GM18517 (cell line): ENCODE measurements around the gene SLC22A14.
"Not testable (repeated sequence)": the region's sequence is repeated elsewhere in the genome, so short reads cannot be mapped to it uniquely, and the experiment has no call there.

Experiments used
- ATAC-seq: cut with Tn5 transposase; IDR thresholded peaks from one replicate; pipeline ENCODE4 v1.9.1; 2021; ENCODE audit warnings: mild to moderate bottlenecking, moderate library complexity; ENCODE audit not compliant: unreplicated experiment

The SLC22A14 gene

GRCh38 chr3:38281895-38282686 lies at the start of gene SLC22A14:
TSS of gene SLC22A14 (plus strand) at chr3:38282294. CDS start at chr3:38306027, 23,733 bp downstream.
- no peak for ATAC-seq

DNA sequence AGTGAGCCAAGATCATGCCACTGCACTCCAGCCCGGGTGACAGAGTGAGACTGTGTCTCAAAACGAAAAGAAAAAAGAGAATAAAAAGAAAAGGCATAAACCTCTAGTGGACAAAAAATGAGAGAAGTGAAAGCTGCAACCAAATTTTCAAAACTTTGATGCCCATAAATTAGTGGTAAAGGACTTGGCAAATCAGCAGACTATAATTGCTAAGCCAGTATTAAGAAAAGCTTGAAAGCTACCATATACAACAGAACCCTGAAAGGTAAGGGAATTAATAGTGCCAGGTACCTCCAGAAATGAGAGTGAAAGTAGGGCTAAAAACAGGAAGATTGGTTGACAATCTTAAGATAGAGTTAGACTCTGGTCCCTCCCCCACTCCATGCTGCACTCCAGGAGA lies 49.4 kb upstream of the SLC22A14 start:
- no peak for ATAC-seq

- no peak for ATAC-seq
These were observed 46.6 kb upstream of the SLC22A14 start for GRCh38 chr3:38235466-38235865.

DNA sequence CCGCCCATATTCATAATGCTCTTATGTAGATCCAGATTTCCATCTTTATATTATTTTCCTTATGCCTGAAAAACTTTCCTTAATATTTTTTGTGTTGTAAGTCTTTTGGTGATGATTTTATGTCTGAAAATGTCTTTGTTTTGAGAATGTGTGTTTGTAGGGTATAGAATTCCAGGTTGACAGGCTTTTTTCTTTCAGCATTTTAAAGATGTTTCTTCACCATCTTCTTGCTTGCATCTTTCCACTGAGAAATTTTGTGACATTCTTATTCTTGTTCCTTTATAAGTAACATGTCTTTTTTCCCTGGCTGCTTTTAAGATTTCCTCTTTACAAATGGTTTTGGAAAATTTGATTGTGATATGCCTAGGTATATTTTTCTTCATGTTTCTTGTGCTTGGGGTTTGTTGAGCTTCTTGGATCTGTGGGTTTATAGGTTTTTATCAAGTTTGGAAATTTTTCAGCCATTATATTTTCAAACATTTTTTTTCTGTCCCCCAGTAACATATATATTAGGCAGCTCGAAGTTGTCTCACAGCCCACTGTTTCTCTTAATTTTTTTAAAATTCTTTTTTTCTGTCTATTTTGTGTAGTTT lies 43.6 kb upstream of the SLC22A14 start:
- ATAC-seq: no peak

DNA sequence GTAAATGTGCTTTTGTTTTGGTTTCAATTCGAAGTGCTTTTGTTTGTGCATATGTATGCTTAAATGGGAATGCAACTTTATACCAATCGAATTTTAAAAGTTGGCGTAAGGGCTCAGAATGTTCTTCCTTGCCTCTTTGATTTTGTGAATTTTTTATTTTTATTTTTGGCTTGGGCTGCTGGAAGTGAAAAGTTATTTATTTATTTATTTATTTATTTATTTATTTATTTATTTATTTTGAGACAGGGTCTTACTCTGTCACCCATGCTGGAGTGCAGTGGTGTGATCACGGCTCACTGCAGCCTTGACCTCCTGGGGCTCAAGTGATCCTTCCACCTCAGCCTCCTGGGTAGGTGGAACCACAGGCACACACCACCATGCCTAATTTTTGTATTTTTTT lies 39.3 kb upstream of the SLC22A14 start:
- not testable (repeated sequence) for ATAC-seq

GRCh38 chr3:38245930-38246329 lies 36.2 kb upstream of the SLC22A14 start:
- no peak for ATAC-seq

DNA sequence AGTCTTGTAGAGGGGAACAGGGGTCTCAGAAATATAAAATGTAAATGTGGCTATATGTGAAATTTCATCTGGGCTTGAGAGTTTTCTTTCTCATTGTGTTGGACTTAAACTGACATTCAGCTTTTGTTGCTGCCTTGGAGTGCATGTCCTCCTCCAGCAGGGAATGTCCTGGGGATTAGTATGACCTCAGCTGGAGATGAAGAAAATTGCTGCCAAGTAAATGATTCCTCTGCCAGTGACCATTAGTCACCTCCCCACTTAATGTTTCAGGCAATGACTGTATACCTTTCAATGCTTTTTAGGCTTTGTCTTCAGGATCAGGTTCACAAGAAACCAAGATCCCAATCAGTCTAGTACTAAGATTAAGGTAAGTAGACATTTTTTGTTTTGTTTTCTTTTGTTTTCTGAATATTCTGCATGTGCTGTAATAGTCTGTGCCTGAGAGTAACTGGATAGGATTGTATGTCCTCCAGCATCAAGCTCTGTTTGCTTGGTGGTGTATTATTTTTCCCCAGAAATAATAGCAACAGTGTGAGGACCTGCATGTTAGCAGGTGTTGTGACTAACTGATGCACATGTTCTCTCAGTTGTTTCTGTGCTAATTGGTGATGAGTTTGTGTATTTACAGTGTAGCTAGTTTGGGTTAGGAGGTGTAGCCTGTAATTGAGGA lies 34.6 kb upstream of the SLC22A14 start:
- ATAC-seq: no peak

- ATAC-seq: no peak
These were observed 31.9 kb upstream of the SLC22A14 start for GRCh38 chr3:38250198-38250597.

- no peak for ATAC-seq
These were observed 30.9 kb upstream of the SLC22A14 start for GRCh38 chr3:38251197-38251596.

DNA sequence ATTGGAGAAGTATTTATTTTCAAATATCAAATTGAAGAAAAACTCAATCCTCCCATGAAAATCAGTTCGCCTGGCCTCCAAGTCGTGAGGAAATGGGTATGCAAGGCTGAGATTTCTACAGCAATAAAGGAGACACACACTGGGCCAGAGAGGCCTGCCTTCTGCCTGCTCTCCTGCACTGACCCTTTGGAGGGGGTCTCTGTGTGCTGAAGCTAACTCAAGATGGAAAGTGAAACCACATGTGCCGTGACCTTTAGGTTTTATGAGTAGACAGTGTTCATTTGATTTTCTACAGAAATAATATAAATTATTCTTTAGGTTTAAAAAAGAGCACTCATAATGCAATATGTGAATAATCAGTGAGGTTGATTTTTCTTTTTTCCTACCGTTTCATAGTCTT lies 28.4 kb upstream of the SLC22A14 start:
- no peak for ATAC-seq

GRCh38 chr3:38254872-38255271 lies 27.2 kb upstream of the SLC22A14 start:
- no peak for ATAC-seq

GRCh38 chr3:38255627-38256026 lies 26.5 kb upstream of the SLC22A14 start:
- no peak for ATAC-seq

DNA sequence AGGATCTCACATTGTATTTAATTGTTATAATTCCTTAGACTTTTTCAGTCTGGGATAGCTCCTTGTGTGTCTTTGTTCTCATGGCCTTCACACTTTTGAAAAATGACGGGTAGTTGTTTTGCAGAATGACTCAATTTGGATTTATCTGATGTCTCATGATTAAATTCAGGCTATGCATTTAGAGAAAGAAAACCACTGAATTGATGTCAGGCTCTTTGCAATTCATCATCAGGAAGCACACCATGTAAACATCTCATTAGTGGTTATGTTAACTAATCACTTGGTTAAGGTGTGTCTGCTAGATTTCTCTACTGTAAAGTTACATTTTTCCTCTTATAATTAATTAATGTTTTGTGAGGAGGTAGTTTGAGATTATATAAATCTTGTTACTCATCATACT lies 24.5 kb upstream of the SLC22A14 start:
- no peak for ATAC-seq

DNA sequence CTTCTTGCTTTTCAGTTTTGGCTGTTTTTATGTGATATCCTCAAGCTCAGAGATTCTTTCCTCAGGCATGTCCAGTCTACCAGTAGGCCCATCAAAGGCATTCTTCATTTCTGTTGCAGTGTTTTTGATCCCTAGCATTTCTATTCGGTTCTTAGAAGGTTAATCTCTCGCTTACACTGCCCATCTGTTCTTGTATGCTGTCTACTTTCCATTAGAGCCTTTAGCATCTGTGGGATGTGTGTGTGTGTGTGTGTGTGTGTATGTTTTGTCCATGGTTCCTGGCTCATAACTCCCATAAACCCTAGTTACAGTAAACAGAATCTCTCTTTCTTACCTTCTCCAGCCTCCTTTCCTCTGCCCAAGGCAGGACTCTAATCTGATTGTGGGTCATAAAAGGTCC lies 21.6 kb upstream of the SLC22A14 start:
- no peak for ATAC-seq

GRCh38 chr3:38264353-38264771 lies 17.7 kb upstream of the SLC22A14 start:
- no peak for ATAC-seq

DNA sequence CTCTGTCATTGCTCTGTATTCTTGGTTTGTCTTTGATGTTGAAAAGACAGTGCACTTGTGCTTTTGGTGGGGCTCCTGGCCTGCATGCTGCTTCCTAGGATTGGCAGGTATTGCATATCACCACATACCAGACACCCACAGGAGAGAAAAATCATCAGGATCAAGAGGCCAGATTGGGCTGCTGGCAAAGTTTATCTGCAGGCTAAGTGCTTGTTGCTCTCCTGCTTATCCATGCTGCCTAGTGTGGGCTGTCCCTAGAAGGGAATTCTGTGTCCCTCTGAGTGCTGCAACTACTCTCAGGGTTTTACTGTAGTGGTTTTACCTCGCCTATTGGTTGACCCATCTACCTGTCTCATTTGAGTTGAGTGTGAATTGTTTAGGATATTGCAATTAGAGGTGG lies 17.3 kb upstream of the SLC22A14 start:
- no peak for ATAC-seq

- ATAC-seq: no peak
These were observed 16.3 kb upstream of the SLC22A14 start, which contains the start of gene SLC22A13 for GRCh38 chr3:38265604-38266307. TSS of gene SLC22A13 (plus strand) at chr3:38265812. CDS start at chr3:38265861, 49 bp downstream.

GRCh38 chr3:38266810-38267209 lies 15.3 kb upstream of the SLC22A14 start:
- ATAC-seq: no peak

DNA sequence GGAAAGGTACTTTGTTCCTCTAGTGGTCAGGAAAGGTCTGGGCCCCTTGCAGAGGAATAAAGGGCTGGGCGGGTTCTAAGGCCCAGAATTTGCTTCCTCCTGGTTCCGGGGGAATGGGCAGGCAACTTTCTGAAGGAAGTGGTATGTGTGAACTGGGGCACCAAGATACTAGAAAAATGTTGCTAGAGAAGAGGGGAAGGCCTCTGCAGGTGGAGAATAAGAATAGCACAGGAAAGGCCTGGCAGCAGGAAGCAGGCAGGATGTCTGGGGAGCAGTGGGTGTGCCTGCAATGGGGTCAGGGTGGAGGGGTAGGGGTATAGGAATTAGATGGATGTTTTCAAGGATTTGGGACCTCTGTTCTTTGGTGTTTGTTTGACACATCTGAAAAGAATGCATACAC lies 14.4 kb upstream of the SLC22A14 start:
- no peak for ATAC-seq

DNA sequence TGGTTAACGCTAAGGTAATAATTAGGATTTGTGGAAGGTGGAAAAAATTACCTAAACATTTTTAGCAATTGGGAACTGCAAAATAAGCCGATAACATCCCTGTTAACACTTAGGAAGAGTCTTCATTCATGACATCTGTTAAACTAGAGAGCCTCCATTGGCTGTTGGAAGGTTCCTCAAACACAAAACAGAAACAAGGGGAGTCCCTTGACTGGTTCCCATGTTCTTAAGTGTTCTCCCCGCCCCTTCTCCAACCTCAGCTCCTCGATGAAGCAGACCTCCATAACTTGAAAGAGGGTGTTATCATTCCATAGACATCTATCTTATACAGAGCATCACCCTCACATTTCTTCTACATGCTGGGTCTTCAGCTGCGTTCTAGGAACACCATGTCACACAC lies 14.0 kb upstream of the SLC22A14 start:
- ATAC-seq: no peak

DNA sequence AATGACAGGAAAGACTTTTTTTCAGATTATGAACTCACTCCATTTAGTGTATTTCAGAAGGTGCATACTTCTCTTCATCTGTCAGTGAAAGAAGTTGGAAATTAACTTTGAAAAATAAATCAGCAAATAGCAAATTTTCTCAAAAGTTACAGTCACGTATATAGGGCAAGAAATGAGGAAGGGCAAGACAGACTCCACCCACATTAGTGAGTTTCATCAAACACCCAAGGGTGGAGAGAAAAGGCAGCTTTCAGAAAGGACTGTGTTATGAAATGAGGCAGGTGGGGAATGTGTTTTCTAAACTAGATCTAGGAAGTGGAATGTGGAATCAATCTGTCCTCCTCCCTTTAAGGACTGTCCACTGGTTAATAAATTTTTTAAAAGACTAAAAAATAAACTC lies 13.6 kb upstream of the SLC22A14 start:
- no peak for ATAC-seq
